ENCODE data around the gene VWA3B.
A peak's percentile ranks its signal among the peaks of the same experiment; 100 is the strongest.
"Not testable (repeated sequence)": the region's sequence is repeated elsewhere in the genome, so short reads cannot be mapped to it uniquely, and the experiment has no call there.

The VWA3B gene

GRCh38 chr2:98253461-98254070 lies 166.6 kb downstream of the VWA3B start:
- no peak for DNase-seq (ENCODE audit: low spot score)

DNA sequence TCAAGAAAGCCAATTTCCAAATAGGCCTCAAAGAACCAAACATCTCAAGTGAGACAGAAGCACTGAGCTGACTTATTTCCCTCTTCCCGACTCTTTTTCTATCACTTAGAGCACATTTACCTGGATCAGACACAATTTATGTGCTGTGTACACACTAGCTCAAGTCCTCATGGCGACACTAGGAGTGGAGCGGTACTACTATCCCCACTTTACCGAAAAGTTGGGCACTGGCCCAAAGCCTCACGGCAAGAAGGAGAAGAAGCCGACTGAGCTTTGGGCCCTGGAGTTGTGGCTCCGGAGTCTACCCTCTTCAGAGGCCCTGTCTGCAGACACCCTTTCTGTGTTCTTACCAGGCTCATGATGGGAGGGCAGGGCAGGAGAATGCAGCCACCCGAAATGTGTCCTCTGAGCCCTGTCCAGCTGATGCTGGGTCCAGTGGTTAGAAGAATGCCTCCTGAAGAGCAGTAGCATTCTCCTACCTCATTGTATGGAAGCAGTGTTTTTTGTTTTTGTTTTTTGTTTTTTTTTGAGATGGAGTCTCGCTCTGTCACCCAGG lies 167.6 kb downstream of the VWA3B start:
- DNase-seq (ENCODE audit: low spot score): no peak

GRCh38 chr2:98258906-98259305 lies 171.9 kb downstream of the VWA3B start:
- no peak for DNase-seq (ENCODE audit: low spot score)

DNA sequence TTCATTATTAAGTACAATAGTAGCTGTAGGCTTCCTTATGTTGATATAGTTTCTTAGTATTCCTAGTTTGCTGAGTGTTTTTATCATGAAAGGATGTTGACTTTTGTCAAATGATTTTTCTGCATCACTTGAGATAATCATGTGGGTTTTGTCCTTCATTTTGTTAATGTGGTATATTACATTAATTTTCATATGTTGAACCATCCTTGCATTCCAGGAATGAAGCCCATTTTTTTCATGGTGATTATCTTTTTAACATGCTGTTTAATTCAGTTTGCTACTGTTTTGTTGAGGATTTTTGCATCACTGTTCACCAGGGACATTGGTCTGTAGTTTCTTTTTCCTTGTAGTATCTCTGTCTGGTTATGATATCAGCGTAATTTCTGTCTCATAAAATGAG lies 176.4 kb downstream of the VWA3B start:
- no peak for DNase-seq (ENCODE audit: low spot score)

DNA sequence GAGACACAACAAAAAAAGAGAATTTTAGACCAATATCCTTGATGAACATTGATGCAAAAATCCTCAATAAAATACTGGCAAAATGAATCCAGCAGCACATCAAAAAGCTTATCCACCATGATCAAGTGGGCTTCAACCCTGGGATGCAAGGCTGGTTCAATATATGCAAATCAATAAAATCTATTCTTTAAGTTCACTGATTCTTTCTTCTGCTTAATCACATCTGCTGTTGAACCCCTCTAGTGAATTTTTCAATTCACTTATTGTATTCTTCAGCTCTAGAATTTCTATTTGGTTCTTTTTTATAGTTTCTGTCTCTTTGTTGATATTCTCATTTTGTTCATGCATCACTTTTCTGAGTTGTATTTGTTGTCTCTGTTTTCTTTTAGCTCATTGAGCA lies 181.3 kb downstream of the VWA3B start:
- not testable (repeated sequence) for DNase-seq (ENCODE audit: low spot score)

- DNase-seq (ENCODE audit: low spot score): peak; percentile 79
These were observed 182.3 kb downstream of the VWA3B start for GRCh38 chr2:98269274-98269673.

DNA sequence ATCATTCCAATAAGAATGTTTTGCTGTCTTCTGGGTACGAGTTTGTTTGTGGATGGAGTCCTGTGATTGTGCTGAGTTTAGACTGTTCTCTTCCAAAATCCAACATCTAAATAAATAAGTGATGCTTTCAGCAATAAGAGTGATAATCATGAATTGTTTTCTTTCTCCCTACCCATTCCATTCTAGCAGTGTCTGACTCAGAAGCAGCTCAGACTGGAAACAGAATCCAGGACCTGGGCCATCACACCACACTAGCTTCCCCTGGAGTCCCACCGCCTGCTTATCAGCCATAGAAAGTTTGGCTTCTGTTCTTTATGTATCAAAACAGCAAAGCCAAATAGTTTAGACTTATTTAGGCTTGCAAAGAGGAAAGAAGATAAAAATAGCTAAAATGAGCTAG lies 182.9 kb downstream of the VWA3B start:
- DNase-seq (ENCODE audit: low spot score): no peak

- no peak for DNase-seq (ENCODE audit: low spot score)
These were observed 190.3 kb downstream of the VWA3B start for GRCh38 chr2:98277162-98277859.

DNA sequence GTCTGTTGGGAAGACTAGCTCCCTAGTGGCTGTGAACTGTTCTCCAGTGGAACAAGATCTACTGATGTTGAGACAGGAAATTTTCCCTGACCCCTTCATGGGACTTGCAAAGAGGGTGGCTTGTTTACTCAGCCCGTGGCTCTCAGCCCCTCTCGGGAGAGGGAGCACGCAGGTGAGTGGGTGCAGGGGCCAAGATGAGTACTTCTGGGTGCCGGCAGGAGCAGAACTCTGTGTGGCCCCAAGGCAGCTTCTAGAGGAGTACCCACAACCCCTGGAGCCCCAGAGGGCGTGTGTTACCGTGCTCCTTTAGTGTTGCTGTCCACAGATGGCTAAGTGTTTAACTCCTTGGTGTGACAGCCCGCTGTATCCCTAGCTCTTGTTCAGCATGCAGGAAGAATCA lies 191.1 kb downstream of the VWA3B start:
- DNase-seq (ENCODE audit: low spot score): no peak

DNA sequence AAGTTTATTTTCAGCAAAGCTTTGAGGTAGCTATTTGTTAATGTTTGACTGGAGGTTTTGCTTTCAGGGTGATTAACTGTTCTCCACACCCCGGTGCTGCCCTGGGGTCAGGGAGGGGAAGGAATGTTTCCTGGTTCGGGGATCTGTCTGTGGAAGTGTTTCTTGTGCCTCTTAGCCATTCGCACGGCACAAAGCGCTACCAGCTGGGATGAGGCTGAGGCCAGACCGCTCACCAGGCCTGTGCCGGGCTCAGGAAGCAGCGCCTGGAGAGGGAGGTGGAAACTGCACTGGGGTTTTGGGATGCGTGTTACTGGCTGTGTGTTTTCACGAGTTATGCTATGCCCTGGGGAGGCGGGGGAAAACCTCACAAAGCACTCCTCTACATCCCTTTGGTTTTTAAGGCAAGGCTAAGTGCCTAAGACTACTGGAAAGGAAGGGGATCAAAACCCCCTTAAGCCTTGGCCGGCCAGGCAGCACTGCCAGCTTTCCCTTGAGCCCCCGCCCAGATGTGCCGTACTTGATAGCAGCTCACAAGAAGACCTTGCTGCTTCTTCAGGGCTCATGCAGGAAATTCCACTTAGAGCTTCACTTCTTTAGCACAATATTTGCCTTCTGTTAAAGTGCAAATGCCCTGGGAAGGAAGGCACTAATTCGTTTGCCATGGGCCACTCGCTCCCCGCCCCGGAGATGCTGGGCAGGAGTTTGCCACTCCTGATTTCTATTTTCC lies 193.6 kb downstream of the VWA3B start:
- DNase-seq (ENCODE audit: low spot score): no peak

DNA sequence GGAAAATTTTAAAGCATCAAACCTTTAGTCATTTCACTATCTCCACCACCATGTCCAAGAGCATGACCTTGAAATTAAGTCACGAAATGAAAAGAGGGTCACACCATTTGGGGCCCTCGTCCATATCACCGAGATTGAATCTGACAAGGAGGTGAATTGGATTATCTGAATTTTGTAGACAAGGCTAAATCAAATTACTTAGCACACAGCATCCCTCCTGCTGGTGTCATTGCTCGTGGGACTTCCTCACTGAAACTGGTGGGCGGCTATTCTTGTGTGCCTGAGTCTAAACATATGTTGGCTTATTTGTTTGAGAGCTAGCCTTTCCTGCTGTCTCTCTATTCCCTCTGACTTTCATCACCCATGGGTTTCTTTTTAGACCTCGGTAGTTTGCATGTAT lies 194.6 kb downstream of the VWA3B start:
- DNase-seq (ENCODE audit: low spot score): no peak

DNA sequence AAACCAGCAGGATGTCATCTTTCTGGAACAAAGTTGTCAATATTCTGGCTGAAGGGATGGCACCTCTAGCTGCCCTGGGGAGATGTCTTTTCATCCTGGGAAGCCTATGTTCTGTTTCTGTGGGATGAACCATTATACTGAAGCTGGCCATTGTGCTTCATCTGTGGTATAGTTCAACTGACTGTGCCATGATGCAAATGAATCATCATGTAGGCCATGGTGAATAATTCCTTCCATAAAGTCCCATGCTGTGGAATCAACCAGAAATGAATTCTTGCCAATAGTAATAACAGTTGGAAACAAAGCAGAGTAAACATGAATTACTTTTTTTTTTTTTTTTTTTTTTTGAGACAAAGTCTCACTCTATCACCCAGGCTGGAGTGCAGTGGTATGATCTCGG lies 195.1 kb downstream of the VWA3B start:
- no peak for DNase-seq (ENCODE audit: low spot score)

- DNase-seq (ENCODE audit: low spot score): no peak
These were observed 206.1 kb downstream of the VWA3B start for GRCh38 chr2:98293030-98293429.

DNA sequence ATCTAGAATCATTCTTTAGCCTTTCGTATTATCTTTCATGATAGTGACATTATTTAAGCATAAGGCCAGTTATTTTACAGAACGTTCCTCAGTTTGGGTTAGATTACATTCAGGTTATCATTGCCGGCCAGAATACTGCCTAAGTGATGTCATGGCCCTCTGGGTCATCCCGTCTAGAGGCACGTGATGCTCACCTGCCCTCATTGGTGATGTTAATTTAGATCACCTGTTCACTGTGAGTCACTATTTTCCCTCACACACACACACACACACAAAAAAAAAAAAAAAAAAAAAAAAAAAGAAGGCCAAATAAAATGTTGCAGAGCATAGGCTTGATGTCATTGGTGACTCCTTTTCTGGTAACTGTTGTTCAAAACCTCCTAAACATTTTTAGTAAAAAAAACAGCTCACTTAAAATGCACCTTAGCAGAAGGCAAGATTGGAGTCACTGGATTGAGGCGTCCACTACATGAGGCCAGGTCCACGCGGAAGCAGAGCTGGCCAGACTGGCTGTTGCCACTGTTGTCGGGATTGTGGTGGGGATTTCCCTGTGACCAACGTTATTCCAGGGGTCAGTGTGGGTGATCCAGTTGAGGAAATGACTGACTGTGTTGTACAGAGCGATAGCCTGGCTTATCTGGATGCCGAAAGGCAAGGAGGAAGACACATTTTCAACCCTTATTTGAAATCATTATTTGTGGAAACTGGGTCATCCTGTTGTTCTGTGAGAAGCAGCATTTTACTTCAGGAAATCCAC lies 207.1 kb downstream of the VWA3B start:
- no peak for DNase-seq (ENCODE audit: low spot score)

DNA sequence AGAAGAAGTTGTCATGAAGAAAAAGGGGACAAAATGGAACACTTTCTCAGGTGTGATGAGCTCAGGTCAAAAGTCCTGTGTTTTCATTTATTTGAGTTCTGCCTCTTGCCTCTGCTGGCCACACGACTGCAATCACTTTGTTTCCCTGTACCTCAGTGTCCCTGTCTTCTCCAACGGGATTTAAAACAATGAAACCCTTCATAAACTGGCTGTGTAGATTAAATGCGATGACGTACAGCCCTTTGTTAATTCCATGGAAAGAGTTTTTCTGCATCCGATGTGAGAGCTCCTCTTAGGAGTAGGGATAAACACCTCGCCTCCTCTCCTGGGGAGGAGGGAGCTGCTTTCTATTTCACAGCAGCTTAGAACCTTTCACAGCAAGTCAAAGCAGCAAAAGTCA lies 207.7 kb downstream of the VWA3B start:
- DNase-seq (ENCODE audit: low spot score): no peak

DNA sequence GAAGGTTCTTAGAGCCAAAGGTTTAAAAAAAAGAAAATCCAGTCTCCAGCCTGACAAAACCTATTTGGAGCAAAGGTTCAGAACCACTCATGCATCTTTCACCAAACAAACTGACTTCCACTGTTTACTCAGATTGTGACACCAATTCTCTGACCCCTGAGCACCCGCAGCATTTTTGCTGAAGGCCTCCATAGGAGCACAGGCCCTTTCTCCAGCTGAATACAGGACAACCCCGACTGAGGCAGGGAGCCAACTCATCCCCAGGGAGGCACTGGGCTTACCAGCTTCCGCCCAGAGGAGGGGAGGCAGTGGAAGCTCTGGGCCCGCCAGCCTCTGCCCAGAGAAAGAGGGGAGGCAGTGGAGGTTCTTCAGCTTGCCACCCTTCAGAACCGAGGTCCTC lies 208.3 kb downstream of the VWA3B start:
- DNase-seq (ENCODE audit: low spot score): no peak

- no peak for DNase-seq (ENCODE audit: low spot score)
These were observed 208.9 kb downstream of the VWA3B start for GRCh38 chr2:98295721-98296414.

DNA sequence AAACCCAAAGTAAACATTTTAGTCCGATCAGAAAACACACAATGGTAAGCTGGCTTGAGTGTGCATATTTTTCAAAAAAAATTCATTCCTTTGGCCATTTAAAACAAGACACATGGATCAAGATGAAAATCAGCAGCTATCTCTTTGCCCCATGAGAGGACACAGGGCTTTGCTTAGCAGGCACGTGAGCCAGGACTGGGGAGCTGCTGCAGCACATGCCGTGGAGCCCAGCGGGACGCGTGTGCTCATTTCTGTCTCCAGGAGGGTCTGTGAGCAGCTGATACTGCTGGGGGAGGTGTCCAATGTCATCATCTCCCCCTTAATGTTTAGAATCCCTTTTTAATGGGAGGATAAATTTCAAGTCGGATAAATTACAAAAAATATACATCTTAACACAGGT lies 209.5 kb downstream of the VWA3B start:
- DNase-seq (ENCODE audit: low spot score): no peak

- no peak for DNase-seq (ENCODE audit: low spot score)
These were observed 211.1 kb downstream of the VWA3B start for GRCh38 chr2:98297817-98298682.

DNA sequence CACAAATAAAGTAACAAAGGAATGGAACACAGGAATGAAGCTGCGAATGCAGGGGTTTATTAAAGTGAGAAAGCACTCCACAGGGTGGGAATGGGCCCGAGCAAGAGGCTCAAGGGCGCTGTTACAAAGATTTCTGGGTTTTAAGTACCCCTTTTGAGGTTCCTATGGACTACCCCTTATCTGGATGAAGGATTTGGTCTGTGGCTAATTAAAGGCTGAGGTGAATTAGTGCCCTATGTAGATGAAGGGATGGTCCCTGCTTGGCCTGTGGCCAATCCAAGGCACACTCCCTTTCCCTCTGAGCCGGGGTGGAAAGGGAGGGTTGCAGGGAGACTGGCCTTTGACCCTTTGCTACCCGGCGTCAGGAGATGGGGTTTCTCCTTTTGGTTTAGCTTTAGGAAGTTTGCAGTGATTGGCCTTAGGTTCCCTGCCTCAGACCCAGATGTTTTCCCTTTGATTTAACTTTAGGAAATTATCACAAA lies 211.8 kb downstream of the VWA3B start:
- DNase-seq (ENCODE audit: low spot score): no peak

Data from NAMALWA (cell line).